GM18507 (cell line): ENCODE measurements around the gene SECISBP2.

Experiments used
- DNase-seq: peaks from one replicate; pipeline ENCODE4 v3.0.0; 2011; ENCODE audit warnings: low read depth; ENCODE audit not compliant: insufficient read length; ENCODE audit errors: extremely low spot score
- FAIRE-seq: peaks from 2 replicates; lab custom pipeline; 2011; peaks lifted over from hg19 to GRCh38; lab: Jason Lieb, UNC

SECISBP2 gene

DNA sequence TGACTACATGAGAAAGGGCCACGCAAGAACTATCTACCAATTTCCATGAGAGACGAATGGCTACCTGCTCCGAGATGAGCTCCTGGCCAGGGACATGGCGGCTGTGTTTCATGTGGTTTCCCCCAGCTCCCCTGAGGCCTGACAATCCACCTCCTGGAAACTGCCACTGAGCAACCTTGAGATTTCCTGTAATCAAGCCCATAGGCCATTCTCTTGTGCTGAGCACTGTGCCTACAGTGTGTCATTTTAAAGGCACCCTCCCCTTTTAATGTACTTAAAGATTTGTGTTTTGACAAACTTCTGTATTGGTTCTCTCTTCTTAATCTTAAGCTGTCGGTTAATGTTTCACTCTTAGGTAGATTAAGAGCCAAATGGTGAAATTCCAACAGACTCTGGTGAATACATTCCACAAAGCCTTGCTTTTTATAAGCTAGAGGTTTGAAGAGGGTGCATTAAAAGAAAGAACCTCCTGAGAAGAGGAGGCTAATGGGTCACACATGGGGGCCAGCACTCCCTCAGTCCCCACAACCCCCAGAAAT lies 72.3 kb downstream of the SECISBP2 start:
- DNase-seq (no peak), FAIRE-seq (no peak)

DNA sequence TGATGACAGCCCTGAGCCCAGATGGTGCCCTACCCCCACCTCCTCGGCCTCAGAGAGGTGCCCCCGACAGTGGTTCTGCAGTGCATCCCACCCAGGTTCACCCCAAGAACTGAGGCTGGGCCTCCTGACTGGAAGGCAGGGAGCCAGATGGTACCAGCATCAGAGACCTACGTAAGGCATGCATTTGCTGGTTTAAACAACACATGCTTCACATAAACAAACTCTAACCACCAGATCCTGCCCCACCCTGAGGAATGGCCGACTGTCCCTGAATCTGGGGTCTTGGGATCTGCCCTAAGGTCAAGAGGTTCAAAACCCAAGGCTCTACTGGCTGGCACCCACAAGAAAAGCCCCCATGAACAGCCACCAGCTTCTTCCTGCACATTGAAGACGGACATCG lies 73.3 kb downstream of the SECISBP2 start:
- DNase-seq, result no peak
- no peak for FAIRE-seq

DNA sequence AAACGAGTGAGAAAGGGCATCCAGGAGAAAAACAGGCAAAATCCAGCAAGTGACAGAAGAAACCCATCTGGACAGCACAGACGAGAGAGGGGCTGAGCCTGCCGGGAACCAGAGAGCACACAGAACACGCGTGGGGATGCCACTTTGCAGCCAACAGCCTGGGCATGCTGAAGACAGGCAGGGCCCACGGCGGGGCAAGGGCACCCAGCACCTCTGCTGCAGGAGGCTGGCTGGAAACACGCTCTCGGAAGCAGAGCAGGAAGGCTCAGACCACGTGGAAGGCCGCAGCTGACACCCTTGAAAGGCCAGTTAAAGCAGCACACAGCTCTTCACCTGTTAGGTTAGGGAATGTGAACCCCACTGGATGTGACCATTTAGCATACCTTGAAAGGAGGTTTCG lies 76.1 kb downstream of the SECISBP2 start:
- no peak for FAIRE-seq
- no peak for DNase-seq

DNA sequence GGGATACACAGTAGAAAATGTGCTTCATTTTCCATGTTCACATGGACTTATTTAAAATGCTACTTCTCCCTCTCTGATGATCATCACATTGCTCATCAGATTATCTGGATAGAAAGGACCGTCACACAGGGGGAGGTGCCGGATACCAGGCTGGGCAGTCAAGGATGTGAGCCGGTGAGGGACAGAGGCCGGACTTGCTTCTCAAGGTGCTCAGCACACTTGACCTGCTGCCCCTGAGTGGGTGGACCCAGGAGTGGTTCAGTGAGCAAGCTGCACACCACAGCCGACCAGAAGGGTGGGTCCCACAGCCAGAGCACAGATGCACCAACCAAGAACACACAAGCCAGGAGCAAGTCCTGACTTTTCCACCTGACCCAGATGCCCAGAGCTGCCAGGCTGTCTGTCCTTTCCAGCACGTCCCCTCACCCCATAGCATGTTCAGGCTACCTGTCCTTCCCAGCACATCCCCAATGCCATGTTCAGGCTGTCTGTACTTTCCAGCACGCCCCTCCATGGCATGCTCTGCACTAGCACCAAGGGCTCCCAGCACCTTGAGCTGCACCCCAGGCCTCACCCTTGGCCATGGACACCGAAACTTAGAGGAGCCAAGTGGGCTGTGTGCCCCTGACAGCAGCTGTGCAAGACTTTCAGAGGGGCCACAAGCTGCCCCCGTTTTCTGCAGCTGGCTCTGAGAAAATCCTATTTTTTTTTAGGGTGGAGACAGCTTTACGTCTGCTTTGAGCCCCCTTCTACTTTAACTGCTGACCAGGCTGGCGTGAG lies 77.8 kb downstream of the SECISBP2 start:
- FAIRE-seq, result no peak
- DNase-seq, result no peak

DNA sequence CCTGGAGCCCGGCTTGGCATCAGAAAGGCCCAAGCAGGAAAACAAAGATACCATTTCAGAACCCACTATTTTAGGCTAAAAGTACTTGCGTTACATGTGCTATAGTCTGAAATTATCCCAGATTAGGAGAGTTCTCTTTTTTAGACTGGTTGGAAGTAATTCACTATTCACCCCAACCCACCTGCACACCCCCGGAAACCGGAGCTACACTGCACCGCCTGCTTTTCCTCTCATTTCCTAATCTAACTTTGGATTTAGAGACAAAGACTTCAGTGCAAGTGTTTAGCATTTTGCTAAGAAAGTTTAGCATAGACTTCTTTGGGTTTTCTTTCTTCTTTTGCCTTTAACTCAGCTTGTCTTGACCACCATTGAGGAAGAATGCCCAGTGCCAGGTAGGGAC lies 79.2 kb downstream of the SECISBP2 start:
- DNase-seq (no peak), FAIRE-seq (no peak)

DNA sequence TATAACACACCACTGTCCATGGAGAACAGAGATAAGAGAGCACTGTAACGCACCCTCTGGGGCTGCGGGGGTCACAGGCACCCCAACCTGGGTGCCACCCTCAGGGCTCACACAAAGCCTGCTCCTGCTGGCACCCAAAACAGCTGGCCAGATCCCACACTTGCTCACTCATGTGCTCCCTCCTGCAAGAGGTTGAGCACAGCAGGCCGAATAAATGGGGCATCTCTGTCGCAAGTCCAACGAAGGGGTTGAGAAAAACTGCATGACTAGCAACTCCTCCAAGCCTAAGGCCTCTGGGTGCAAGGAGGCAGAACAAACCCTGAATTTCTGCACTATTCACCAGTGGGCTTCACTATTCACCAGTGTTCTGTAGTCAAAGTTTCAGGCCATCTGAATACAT lies 80.3 kb downstream of the SECISBP2 start:
- DNase-seq, result no peak
- FAIRE-seq, result no peak

DNA sequence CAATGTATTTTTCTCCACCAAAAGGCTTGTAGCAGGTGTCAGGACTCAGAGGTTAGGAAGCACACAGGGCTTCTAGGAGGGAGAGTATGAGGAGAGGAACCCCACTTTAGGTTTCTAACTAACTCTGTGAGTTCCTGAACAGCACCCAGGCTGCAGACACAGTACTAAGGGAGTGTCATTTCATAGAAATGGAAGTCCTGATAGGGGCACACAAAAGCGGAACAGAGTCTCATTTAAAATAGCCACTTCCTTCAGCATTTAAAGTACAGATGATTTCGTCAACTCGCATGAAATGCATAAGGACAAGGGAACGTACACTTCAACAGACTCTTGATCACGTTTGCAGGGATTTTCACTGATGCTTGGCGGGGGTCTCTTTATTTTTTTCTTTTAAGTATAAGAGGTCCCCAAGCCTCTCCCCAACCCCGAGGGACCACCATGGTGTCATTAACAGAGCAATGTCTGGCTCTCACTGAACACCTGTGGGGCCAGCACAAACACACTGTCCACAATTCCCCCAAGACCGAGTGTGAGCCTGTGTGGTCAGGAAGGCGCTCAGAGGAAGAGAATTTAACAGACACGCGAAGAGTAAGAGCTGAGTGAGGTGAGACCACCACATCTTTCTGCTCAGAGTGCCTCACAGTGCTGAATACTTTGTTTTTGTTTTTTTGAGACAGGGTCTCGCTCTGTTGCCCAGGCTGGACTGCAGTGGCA lies 82.3 kb downstream of the SECISBP2 start:
- peak; percentile 94 for FAIRE-seq
- DNase-seq, result no peak

DNA sequence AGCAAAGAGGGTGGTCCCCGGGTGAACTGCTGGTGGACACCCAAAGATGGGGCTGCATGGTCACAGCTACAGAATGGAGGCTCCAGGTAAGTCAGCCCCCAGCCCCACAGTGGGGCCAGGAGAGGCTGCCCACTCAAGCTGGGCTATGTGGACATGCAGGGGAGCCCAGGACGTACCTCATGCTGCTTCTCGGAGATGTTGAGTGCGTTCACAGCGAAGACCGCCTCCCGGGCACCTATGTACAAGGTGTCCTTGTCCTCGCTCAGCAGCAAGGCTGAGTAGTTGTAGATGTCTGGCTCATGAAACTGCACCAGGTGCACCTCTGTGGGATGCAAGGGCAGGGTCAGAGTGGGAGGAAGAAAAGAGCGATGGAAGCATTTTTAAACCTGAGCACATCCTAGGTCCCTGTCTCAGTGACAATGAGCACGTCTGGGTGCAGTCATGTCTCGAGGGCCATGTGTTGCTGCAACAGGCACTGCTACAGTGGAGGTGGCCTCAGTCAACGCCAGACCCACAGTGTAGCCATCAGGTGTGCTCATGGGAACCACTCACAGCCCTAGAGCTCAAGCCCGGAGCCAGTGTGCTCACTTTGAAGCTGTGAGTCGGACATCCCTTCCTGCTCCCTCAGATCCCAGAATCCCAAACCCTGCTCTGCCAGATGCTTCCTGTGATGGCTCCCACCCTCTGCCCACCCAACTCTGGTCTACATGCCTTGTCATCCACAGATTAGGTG lies 84.6 kb downstream of the SECISBP2 start:
- DNase-seq, result no peak
- no peak for FAIRE-seq

DNA sequence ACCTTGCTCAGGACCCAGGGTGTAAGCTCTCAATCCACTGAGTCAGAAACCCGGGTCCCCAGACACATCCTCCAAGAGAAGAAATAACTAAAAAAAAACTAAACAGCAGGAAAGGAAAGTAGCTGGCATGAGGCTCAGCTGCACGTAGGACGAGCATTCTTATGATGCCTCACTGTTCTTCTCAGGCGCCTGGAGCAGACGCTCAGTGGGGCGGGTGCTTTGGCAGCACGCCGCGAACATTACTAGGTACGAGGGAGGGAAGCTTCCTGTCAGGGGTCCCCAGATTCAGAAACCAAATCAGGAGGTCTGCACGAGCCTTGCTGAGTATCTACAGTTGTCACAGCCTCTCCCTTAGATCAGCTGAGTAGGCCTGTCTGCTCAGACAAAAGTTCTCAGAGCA lies 85.8 kb downstream of the SECISBP2 start:
- FAIRE-seq, result no peak
- DNase-seq, result no peak

DNA sequence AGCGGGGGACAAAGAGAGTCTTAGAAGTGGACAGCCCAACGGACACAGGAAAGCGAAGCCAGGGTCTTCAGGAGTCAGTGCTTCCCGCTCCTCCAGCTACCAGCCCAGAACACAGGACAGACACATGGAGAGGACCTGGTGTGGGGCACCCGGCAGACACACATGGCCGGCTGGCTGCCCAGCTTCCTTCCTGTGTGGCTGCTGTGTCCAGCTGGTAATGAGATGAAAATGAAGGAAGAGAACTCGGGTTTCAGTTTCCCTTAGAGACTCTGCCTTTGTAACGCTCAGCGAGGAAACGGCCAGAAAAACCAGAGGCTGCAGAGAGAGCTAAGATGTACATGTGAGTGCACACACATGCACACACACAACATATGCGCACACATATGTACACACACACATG lies 87.5 kb downstream of the SECISBP2 start:
- peak; percentile 98 for FAIRE-seq
- DNase-seq, result no peak

DNA sequence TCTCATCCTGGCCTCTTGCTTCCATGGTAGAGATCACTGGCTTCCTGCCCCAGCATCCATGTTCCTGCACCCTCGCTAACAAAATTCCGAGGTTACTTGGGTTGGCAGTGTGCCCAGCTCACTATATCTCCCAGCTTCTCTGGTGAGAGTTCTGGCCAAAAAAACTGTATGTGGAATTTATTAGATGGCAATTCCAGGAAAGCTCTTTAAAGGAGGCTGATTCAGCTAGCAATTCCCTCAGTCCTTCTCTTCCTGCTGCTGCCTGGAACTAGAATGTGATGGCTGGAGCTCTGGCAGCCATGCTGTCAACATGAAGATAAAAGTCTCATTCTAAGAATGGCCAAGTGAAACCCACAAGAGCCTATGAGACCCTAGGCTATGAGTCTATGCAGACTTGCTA lies 88.8 kb downstream of the SECISBP2 start:
- FAIRE-seq (no peak), DNase-seq (no peak)

DNA sequence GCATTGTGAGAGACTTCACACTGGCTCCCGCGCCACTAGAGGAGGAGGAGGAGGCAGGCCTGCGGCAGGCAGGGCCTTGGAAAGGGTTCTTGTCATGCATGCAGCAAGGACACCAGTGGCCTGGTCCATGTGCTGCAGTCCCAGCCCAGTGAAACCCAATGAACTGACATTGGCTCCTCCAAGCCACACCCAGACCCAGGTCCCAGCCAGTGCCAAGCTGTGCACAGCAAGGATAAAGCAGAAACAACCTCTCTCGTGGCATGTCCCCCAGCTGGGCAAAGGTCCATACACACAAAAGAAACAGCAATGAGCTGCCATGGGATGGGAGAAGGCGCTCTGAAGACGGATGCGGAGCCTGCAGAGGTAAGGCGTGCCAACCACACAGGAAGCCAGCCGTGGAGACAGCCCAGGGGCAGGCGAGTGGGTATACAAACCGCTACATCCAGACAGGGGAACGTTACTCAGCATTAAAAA lies 90.4 kb downstream of the SECISBP2 start:
- no peak for DNase-seq
- peak; percentile 91 for FAIRE-seq
